Tibial nerve (tissue), 4 donors: ENCODE data around the gene MDK. TPM values are rescaled to one million over a fixed set of nuclear protein-coding genes. Genes with fewer than 3 reads are reported as not detected.

ENCODE experiments used
- DNase-seq, 2 donors: peaks; one replicate each; pipeline ENCODE4 v3.0.0-alpha.2; 2019; ENCODE audit warnings: low spot score in 2 of 2
- H3K27ac ChIP-seq, 4 donors: fragments of 200-600 bp; sonication (generic) in 3 of 4; one replicate each; pipeline ENCODE4 v1.5.1; 2017 to 2019; ENCODE audit warnings: mild to moderate bottlenecking in 1 of 4
- H3K27me3 ChIP-seq, 2 donors: fragments of 200-600 bp; sonication (generic) in 1 of 2; one replicate each; pipeline versions ENCODE4 v1.5.1 to v1.6.0; 2017 to 2019
- H3K36me3 ChIP-seq, 3 donors: fragments of 200-600 bp; sonication (generic); one replicate each; pipeline ENCODE4 v1.5.1; 2018 to 2019
- H3K4me1 ChIP-seq, 4 donors: fragments of 200-600 bp; sonication (generic) in 3 of 4; one replicate each; pipeline ENCODE4 v1.5.1; 2017 to 2019
- H3K4me3 ChIP-seq, 4 donors: fragments of 200-600 bp; sonication (generic) in 3 of 4; one replicate each; pipeline ENCODE4 v1.5.1; 2017 to 2019; ENCODE audit warnings: mild to moderate bottlenecking in 1 of 4, moderate library complexity in 1 of 4
- H3K9me3 ChIP-seq, 4 donors: fragments of 200-600 bp; sonication (generic) in 3 of 4; one replicate each; pipeline ENCODE4 v1.5.1; 2017 to 2019
- EP300 ChIP-seq, 2 donors: sonication (generic); formaldehyde crosslinking; IDR thresholded peaks; one replicate each; pipeline ENCODE4 v1.6.1; 2017; ENCODE audit warnings: antibody characterized with exemption in 2 of 2, mild to moderate bottlenecking in 1 of 2
- POLR2A ChIP-seq, 2 donors: fragments of 450-650 bp; IDR thresholded peaks; one replicate each; pipeline ENCODE4 v1.6.1; 2017; ENCODE audit warnings: antibody characterized with exemption in 2 of 2, mild to moderate bottlenecking in 2 of 2, moderate library complexity in 2 of 2
- WGBS, 2 donors: methylation state at CpG; one replicate each; pipeline ENCODE4 v1.1.5; 2018; 5-methylcytosine and 5-hydroxymethylcytosine counted together
- total RNA-seq, 4 donors: library from RNA; depleted of rRNA; stranded (reverse); fragments of >200 nt; gene quantifications; one replicate each; pipeline ENCODE4 v1.1.0, GENCODE V29; 2016
- TF ChIP-seq, protein P1 (sequence below), 5 experiments: fragments of 200-600 bp in 3 of 5; fragments of 450-650 bp in 2 of 5; sonication (generic) in 3 of 5; IDR thresholded peaks; one replicate each; pipeline ENCODE4 v1.5.1; 2016 to 2019; ENCODE audit warnings: antibody characterized with exemption in 5 of 5, mild to moderate bottlenecking in 3 of 5, moderate library complexity in 2 of 5

MDK gene
- total RNA-seq, 4 donors from 2014 or later = 48.1 to 107 (median 57.3) TPM

DNA sequence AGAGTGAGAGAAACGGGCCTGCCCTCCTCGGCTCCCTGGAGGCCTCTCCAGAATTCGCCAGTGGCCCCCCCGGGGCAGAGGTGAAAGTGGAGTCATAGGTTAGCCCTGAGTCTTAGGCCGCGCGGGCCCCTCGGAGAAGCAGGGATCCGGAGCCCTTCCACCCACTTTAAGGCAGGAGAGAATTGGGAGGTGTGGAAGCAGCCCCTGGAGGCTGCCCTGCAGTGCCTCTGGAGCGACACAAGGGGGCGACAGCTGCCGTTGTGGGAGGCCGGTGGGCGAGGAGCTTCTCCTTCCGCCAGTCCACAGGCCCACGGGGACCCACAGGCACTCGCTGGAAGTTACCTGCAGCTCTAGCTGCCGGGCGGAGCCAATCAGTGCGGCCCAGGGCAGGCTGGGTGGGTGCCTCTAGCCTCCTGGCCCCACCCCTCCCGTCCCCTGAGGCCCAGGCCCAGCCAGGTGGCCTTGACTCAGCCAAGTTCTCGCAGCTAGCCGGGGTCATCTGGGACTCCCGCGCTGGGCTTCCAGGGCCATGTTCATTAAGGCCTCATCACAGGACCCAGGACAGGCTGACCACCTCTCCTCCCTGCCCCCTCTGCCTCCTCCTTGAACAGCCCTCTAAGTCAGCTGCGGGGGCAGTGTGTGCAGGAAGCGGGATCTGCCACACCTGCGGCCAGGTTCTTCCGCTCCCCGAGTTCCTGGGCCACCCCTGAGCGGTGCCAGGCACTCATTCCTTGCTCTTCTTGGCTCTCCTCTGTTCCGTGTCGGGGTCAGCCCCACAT is 29.2 kb upstream of the MDK start:
- Histone ChIP-seq H3K27me3 (no peaks in the 10 kb centered on the region), H3K27ac (peak overlapping the region in 3 of 4 donors; percentile 54 to 62 (median 61)), H3K4me3 (peak overlapping the region in 2 of 4 donors; percentile 14 to 17), H3K9me3 (no peaks in the 10 kb centered on the region), H3K4me1 (peaks cover 0 to 78% (median 35%) of the 10 kb centered on the region in 4 donors), H3K36me3 (peaks cover 0 to 9% (median 0%) of the 10 kb centered on the region in 3 donors)
- DNase-seq = no peak
- no peak for TF ChIP-seq EP300 (IDR thresholded peaks at IDR 0.05)
- TF ChIP-seq, protein P1, sequence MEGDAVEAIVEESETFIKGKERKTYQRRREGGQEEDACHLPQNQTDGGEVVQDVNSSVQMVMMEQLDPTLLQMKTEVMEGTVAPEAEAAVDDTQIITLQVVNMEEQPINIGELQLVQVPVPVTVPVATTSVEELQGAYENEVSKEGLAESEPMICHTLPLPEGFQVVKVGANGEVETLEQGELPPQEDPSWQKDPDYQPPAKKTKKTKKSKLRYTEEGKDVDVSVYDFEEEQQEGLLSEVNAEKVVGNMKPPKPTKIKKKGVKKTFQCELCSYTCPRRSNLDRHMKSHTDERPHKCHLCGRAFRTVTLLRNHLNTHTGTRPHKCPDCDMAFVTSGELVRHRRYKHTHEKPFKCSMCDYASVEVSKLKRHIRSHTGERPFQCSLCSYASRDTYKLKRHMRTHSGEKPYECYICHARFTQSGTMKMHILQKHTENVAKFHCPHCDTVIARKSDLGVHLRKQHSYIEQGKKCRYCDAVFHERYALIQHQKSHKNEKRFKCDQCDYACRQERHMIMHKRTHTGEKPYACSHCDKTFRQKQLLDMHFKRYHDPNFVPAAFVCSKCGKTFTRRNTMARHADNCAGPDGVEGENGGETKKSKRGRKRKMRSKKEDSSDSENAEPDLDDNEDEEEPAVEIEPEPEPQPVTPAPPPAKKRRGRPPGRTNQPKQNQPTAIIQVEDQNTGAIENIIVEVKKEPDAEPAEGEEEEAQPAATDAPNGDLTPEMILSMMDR (IDR thresholded peaks at IDR 0.05) = peak; percentile 64 to 84 (median 77)
- WGBS, 2 donors = 51 to 60% methylated on average over 16 to 27 of the region's 33 CpGs

DNA sequence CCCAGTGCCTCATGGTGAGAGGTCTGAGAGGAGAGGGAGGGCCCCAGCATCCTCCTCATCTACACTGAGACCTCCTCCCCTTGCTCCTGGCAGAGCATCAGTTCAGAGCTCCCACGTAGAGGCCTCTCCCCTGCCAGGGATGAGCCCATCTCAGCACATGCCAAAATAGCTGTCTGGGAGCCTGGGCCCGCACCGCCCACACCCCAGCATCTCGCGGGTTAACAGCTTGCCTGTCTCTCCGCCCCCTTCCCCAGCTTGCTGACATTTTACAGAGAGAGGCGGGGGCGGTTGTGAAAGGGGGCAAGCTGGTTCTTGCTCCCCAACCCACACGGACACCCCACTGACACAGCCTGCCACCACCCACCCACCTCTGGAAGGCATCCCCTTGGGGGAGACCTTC is 27.8 kb upstream of the MDK start:
- no peak for DNase-seq
- Histone ChIP-seq H3K4me1 (peaks cover 0 to 68% (median 26%) of the 10 kb centered on the region in 4 donors), H3K9me3 (no peaks in the 10 kb centered on the region), H3K36me3 (peaks cover 0 to 9% (median 0%) of the 10 kb centered on the region in 3 donors), H3K4me3 (no peak overlapping the region), H3K27ac (peak overlapping the region in 3 of 4 donors; percentile 13 to 62 (median 61)), H3K27me3 (no peaks in the 10 kb centered on the region)
- TF ChIP-seq, protein P1 (IDR thresholded peaks at IDR 0.05) = no peak
- TF ChIP-seq EP300 (IDR thresholded peaks at IDR 0.05) (no peak), POLR2A (IDR thresholded peaks at IDR 0.05) (no peak)
- WGBS, 2 donors = 28 to 37% methylated on average over 8 to 9 of the region's 9 CpGs

DNA sequence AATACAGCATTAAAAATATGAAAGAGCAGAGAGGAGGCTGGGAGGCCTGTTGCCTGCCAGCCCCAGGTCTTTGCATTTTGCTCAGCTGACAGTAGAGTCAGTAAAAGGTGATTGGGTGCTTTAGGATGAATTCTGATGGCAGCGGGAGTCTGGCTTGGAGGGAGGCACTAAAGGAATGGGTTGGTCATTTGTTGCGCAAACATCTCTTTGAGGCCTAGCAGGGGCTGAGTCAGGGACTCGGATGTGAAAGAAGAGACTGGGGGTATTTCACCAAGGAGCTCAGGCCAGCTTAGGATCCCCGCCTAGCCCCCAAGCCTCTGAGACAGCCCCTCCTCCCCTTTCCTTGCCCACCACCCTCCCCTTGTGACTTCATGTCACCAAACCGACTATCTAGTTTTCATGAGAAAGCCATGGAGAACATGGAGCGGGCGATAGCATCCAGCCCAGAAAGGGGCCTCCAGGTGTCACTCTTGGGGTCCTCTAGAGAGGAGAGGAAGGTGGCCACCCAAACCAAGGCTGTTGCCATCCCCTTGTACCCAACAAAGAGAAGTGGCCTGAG is 24.5 kb upstream of the MDK start:
- H3K4me1 ChIP-seq = peaks cover 0 to 53% (median 22%) of the 10 kb centered on the region in 4 donors
- no peak for DNase-seq
- H3K9me3 ChIP-seq = no peaks in the 10 kb centered on the region
- H3K4me3 ChIP-seq = no peak overlapping the region
- peaks cover 0 to 9% (median 0%) of the 10 kb centered on the region in 3 donors for H3K36me3 ChIP-seq
- H3K27me3 ChIP-seq = no peaks in the 10 kb centered on the region
- no peak overlapping the region for H3K27ac ChIP-seq
- 76 to 83% methylated on average over 7 of the region's 7 CpGs for WGBS, 2 donors
- TF ChIP-seq EP300 (IDR thresholded peaks at IDR 0.05) = no peak
- no peak for TF ChIP-seq POLR2A (IDR thresholded peaks at IDR 0.05)
- TF ChIP-seq, protein P1 (IDR thresholded peaks at IDR 0.05) = no peak

DNA sequence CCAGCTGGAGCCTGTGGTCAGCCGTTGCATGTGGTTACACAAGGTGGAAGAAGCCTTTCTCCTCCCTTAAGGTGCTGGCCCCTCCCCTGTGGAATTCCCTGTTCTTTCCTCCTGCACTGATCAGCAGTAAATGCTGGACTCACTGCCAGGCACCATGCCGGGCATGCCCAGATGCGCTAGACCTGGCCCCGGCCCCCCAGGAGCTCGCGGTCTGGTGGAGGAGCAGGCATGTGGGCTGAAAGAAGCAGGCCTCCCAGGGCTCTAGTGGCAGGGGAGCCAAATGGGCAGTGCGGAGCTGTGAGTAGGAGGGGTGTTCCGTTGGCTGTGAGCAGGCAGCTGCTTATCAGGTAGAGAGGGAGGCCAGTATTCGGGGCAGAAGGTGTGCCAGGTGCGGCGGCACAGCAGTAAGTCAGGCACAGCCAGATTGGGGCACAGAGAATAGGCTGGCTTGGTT is 24.0 kb upstream of the MDK start:
- TF ChIP-seq, protein P1 (IDR thresholded peaks at IDR 0.05) = no peak
- TF ChIP-seq POLR2A (IDR thresholded peaks at IDR 0.05) = no peak
- no peak for TF ChIP-seq EP300 (IDR thresholded peaks at IDR 0.05)
- H3K27ac ChIP-seq = no peak overlapping the region
- DNase-seq = no peak
- no peak overlapping the region for H3K4me3 ChIP-seq
- H3K4me1 ChIP-seq = peaks cover 0 to 53% (median 22%) of the 10 kb centered on the region in 4 donors
- 82% methylated on average over 10 to 11 of the region's 11 CpGs for WGBS, 2 donors
- H3K9me3 ChIP-seq = no peaks in the 10 kb centered on the region
- peaks cover 0 to 9% (median 0%) of the 10 kb centered on the region in 3 donors for H3K36me3 ChIP-seq
- H3K27me3 ChIP-seq = no peaks in the 10 kb centered on the region

DNA sequence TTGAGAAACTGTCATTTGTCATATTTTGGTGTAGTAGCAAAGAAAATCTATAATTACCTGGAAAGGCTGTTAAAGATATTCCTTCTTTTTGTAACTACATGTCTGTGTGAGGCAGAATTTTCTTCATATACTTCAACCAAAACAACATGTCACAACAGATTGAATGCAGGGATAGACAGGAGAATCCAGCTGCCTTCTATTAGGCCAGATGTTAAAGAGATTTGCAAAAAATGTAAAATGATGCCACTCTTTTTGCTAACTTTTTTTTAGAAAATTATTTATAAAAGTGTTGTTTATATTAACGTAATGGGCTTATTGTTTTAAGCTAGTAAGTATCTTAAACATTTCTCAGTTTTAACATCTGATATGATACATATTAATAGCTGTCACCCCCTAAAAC is 21.5 kb upstream of the MDK start:
- Histone ChIP-seq H3K9me3 (no peaks in the 10 kb centered on the region), H3K27me3 (no peaks in the 10 kb centered on the region), H3K27ac (no peak overlapping the region), H3K4me1 (peaks cover 0 to 52% (median 28%) of the 10 kb centered on the region in 4 donors), H3K36me3 (peaks cover 0 to 9% (median 0%) of the 10 kb centered on the region in 3 donors), H3K4me3 (no peak overlapping the region)
- TF ChIP-seq POLR2A (IDR thresholded peaks at IDR 0.05) (no peak), EP300 (IDR thresholded peaks at IDR 0.05) (no peak)
- TF ChIP-seq, protein P1 (IDR thresholded peaks at IDR 0.05) = no peak
- DNase-seq = no peak
- WGBS, 2 donors = 59 to 64% methylated on average over 1 of the region's 1 CpG
